Measurements from ENCODE around the gene TEX29.

Gene TEX29

DNA sequence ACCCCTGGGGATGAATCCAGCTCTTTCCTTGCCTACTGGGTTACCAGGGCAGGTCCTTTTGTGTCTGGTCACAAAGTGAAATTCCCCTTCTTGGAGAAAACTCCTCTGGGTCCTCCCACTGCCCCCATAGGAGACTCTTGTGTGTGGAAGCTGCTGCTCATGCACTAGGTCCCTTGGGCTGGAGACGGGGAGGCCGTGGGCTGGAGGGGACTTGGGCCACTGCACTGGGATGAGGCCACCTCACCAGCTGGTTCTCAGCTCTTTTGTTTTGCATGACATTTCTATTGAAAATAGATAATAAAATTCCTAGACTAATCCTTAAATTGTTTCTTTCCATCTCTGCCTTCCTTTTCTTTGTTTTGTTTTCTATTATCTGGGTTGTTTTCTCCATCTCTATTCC is 62.4 kb downstream of the TEX29 start:
- H3K27me3 ChIP-seq (ENCODE audit: low read depth, low read length): no peaks in the 10 kb centered on the region
- H3K27ac ChIP-seq (ENCODE audit: low read length): no peak overlapping the region
- H3K36me3 ChIP-seq (ENCODE audit: control insufficient read depth in 1 of 2, insufficient read depth in 2 of 2, low read length in 2 of 2): no peaks in the 10 kb centered on the region
- H3K9me3 ChIP-seq (ENCODE audit: control insufficient read depth in 1 of 2, low read length in 2 of 2): peaks cover 0 to 7% of the 10 kb centered on the region in 2 donors
- no peak overlapping the region for H3K4me3 ChIP-seq (ENCODE audit: low read depth in 1 of 2, low read length in 2 of 2)
- H3K4me1 ChIP-seq (ENCODE audit: control insufficient read depth in 1 of 2, insufficient read depth in 2 of 2, low read length in 2 of 2): no peaks in the 10 kb centered on the region

DNA sequence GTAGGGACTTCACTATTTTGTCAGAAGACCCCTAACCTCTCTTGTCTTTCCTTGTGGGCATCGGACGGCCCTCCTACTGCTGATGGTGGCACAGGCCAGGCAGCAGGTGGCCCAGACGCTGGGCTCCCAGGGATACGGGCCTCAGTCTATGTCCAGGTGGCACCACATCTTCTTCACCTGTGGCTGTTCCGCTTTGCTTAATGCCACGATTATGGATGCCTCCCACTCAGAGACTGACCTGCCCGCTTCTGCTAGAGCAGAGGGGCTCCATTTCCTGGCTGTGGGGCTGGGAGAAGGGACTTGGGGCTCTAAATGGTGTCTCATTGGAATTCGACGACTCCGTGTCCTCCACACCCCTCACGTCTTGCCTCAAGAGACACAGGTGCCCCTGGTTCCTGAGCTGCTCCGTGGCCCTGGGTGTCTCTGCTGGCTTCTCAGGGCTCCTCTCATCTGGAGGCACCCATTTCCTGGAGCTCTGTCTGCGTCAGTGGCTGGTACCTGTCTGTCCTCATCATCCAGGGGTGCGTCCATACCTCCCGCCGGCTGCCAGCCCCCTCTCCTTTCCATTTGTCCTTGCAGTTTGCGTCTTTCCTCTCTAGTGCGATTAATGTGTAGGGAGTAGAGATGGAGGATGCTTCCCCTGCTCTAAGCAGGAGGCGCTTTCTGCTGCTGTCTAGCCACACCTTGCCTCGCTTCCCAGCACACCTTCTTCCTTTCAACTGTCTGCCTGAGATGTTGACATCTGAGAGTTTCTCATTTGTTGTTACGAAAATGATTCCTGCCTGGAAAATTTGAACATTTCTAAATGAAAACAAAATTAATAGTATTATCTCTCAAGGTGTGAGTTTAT is 63.4 kb downstream of the TEX29 start:
- no peaks in the 10 kb centered on the region for H3K4me1 ChIP-seq (ENCODE audit: control insufficient read depth in 1 of 2, insufficient read depth in 2 of 2, low read length in 2 of 2)
- peaks cover 0 to 6% of the 10 kb centered on the region in 2 donors for H3K9me3 ChIP-seq (ENCODE audit: control insufficient read depth in 1 of 2, low read length in 2 of 2)
- no peaks in the 10 kb centered on the region for H3K27me3 ChIP-seq (ENCODE audit: low read depth, low read length)
- no peaks in the 10 kb centered on the region for H3K36me3 ChIP-seq (ENCODE audit: control insufficient read depth in 1 of 2, insufficient read depth in 2 of 2, low read length in 2 of 2)
- no peak overlapping the region for H3K4me3 ChIP-seq (ENCODE audit: low read depth in 1 of 2, low read length in 2 of 2)
- no peak overlapping the region for H3K27ac ChIP-seq (ENCODE audit: low read length)

DNA sequence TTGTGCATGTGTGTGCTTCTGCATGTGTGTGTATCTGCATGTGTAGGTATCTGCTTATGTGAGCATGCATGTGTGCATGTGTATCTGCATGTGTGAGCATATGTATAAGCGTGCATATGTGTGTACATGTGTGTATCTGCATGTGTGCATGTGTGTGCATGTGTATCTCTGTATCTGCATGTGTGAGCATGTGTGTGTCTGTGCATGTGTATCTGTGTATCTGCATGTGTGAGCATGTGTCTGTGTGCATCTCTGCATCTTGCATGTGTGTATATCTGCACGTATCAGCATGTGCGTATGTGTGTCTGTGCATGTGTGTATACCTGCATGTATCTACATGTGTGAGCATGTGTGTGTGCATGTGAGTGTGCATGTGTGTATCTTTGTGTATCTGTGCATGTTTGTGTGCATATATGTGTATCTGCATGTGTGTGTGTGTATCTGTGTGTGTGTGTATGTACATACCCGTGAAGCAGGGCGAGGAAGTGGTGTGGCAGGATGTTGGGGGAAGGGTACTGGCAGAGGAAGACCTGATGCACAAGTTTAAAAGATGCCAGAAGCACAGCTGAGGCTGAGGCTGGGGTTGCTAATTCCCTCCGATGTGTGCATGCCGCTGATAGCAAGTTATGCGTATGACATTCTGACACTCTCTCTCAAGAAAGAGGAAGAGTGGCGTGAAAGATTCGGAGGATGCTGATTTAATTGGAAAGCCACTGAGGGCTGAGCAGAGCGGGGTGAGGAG is 64.2 kb downstream of the TEX29 start:
- Histone ChIP-seq H3K4me1 (ENCODE audit: control insufficient read depth in 1 of 2, insufficient read depth in 2 of 2, low read length in 2 of 2) (no peaks in the 10 kb centered on the region), H3K36me3 (ENCODE audit: control insufficient read depth in 1 of 2, insufficient read depth in 2 of 2, low read length in 2 of 2) (no peaks in the 10 kb centered on the region), H3K9me3 (ENCODE audit: control insufficient read depth in 1 of 2, low read length in 2 of 2) (peaks cover 0 to 6% of the 10 kb centered on the region in 2 donors), H3K27me3 (ENCODE audit: low read depth, low read length) (no peaks in the 10 kb centered on the region), H3K4me3 (ENCODE audit: low read depth in 1 of 2, low read length in 2 of 2) (no peak overlapping the region), H3K27ac (ENCODE audit: low read length) (no peak overlapping the region)

DNA sequence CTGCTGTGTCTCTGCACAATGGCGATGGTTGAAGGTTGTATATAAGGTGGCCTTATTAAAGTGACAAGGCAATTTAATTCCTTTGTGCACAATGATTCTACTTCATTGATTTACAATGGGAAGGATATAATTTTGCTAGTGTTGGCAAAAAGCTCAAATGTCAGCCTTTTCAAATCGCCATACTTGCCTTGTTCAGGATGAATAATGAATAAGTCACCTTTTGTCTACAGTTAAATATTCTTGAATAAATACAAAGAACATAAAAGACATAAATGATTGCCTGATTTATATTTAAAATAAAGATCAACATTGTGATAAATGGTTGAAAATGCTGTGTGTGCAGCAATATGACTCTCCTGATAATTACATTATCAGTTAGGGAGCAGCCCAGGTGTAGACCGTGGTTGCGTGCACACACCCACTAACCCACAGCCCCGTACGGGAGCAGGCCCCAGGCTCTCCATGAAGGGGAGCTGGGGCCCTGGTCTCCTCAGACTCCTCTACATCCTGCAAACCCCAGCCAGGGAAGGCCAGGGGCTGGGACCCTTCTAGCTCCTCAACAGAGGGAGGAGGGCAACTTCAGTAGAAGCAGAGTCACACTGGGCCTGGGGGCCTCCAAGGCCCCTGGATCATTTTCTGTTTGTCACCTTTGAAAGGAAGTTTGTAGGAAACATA is 64.9 kb downstream of the TEX29 start:
- no peaks in the 10 kb centered on the region for H3K4me1 ChIP-seq (ENCODE audit: control insufficient read depth in 1 of 2, insufficient read depth in 2 of 2, low read length in 2 of 2)
- no peak overlapping the region for H3K27ac ChIP-seq (ENCODE audit: low read length)
- no peaks in the 10 kb centered on the region for H3K36me3 ChIP-seq (ENCODE audit: control insufficient read depth in 1 of 2, insufficient read depth in 2 of 2, low read length in 2 of 2)
- H3K4me3 ChIP-seq (ENCODE audit: low read depth in 1 of 2, low read length in 2 of 2): no peak overlapping the region
- H3K9me3 ChIP-seq (ENCODE audit: control insufficient read depth in 1 of 2, low read length in 2 of 2): peaks cover 0 to 3% of the 10 kb centered on the region in 2 donors
- H3K27me3 ChIP-seq (ENCODE audit: low read depth, low read length): no peaks in the 10 kb centered on the region

DNA sequence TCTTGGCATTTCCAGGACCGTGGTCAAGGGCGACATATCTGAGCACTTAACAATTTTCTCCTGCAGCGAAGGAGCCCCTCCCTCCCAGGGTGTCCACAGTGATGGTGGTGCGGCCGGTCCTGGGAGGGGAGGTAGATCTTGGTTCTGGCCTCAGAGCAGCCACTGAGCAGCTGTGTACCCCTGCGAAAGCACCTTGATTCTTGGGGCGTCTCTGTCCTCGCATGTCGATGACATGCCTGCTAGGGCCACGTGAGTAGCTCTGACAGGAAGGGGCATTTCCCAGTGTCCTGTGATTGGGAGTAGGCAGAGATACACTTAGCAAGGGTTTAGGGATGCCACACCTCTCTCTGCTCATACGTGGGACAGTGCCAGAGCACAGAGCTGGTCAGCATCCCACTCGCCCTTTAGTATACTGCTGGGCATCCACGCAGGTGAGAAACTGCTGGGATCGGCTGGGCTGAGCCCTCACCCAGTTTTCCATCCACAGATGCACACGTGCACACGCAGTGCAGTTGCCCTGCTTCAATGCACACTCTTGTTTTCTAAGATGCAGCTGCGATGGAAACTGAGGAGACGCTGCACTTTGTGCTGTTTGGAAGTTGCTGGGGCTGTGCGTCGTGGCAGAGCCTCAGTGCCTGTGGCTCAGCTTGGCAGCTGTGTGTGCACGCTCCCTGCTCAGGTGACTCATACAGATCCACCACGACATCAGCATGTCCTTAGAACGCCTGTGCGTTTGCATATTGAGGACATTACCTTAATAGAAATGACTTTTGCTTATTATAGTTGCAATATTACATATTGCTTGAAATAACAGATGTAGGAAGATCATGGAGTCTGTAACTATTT is 66.8 kb downstream of the TEX29 start:
- Histone ChIP-seq H3K27ac (ENCODE audit: low read length) (no peak overlapping the region), H3K4me3 (ENCODE audit: low read depth in 1 of 2, low read length in 2 of 2) (no peak overlapping the region), H3K4me1 (ENCODE audit: control insufficient read depth in 1 of 2, insufficient read depth in 2 of 2, low read length in 2 of 2) (no peaks in the 10 kb centered on the region), H3K36me3 (ENCODE audit: control insufficient read depth in 1 of 2, insufficient read depth in 2 of 2, low read length in 2 of 2) (no peaks in the 10 kb centered on the region), H3K9me3 (ENCODE audit: control insufficient read depth in 1 of 2, low read length in 2 of 2) (no peaks in the 10 kb centered on the region), H3K27me3 (ENCODE audit: low read depth, low read length) (no peaks in the 10 kb centered on the region)

DNA sequence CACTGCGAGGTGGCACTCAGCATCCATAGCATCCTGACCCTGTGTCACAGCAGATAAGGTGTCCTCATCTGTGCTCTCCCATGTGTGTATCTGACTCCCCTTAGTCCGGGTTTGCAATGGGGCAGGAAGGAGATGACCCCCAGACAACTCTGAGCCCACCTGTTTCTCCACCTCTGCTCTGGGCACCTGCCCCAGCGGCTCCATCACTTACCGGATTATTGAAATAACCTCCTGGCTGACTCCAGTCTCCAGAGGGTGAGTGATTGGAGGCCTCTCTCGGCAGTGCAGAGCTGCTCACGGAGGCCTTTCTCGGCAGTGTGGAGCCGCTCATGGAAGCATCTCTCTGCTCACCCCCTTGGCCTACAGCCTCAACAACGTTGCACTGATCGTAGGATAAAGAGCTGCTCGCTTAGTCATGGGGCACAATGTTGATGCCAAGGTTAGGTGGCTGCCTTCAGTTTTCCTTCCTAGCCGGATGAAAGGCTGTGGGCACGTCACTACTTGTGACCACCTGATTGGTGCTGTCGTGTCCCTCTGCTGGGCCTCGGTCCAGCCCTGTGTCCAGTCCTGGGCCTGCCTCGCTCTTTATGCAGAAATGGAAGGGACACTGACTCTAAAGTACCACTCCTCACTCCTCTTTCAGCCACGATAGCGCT is 67.6 kb downstream of the TEX29 start:
- H3K4me1 ChIP-seq (ENCODE audit: control insufficient read depth in 1 of 2, insufficient read depth in 2 of 2, low read length in 2 of 2): no peaks in the 10 kb centered on the region
- H3K4me3 ChIP-seq (ENCODE audit: low read depth in 1 of 2, low read length in 2 of 2): no peak overlapping the region
- H3K9me3 ChIP-seq (ENCODE audit: control insufficient read depth in 1 of 2, low read length in 2 of 2): no peaks in the 10 kb centered on the region
- no peak overlapping the region for H3K27ac ChIP-seq (ENCODE audit: low read length)
- no peaks in the 10 kb centered on the region for H3K36me3 ChIP-seq (ENCODE audit: control insufficient read depth in 1 of 2, insufficient read depth in 2 of 2, low read length in 2 of 2)
- no peaks in the 10 kb centered on the region for H3K27me3 ChIP-seq (ENCODE audit: low read depth, low read length)

DNA sequence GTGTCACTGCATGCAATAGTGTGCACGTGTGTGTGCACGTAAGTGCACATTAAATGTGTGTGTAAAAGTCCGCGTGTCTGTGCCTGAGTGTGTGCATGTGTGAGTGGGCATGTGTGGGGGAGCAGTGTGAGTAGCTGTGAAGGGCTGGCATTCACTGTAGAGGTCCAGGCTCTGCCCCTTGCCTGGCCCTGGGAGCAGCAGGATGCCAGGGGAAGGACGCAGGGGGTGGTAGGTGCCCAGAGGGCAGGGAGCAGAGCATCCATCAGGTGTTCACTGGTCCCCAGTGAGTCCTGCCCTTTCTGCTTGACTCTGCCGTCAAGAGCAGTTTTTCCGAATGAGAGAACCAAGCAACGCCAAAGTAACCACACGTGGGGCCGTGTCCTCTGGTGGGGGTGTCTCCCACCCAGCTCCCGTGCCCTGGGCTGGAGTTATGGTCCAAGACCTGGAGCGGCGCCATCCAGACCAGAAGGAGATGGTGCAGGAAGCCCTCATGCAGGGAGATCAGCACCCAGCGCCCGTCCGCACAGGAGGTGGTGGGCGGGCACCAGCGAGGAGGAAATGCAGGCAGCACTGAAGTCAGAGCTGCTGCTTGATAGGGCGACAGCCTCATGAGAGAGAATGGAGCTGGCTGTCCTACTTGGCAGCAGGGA is 68.5 kb downstream of the TEX29 start:
- no peaks in the 10 kb centered on the region for H3K4me1 ChIP-seq (ENCODE audit: control insufficient read depth in 1 of 2, insufficient read depth in 2 of 2, low read length in 2 of 2)
- no peak overlapping the region for H3K4me3 ChIP-seq (ENCODE audit: low read depth in 1 of 2, low read length in 2 of 2)
- no peaks in the 10 kb centered on the region for H3K27me3 ChIP-seq (ENCODE audit: low read depth, low read length)
- no peaks in the 10 kb centered on the region for H3K36me3 ChIP-seq (ENCODE audit: control insufficient read depth in 1 of 2, insufficient read depth in 2 of 2, low read length in 2 of 2)
- no peak overlapping the region for H3K27ac ChIP-seq (ENCODE audit: low read length)
- no peaks in the 10 kb centered on the region for H3K9me3 ChIP-seq (ENCODE audit: control insufficient read depth in 1 of 2, low read length in 2 of 2)

DNA sequence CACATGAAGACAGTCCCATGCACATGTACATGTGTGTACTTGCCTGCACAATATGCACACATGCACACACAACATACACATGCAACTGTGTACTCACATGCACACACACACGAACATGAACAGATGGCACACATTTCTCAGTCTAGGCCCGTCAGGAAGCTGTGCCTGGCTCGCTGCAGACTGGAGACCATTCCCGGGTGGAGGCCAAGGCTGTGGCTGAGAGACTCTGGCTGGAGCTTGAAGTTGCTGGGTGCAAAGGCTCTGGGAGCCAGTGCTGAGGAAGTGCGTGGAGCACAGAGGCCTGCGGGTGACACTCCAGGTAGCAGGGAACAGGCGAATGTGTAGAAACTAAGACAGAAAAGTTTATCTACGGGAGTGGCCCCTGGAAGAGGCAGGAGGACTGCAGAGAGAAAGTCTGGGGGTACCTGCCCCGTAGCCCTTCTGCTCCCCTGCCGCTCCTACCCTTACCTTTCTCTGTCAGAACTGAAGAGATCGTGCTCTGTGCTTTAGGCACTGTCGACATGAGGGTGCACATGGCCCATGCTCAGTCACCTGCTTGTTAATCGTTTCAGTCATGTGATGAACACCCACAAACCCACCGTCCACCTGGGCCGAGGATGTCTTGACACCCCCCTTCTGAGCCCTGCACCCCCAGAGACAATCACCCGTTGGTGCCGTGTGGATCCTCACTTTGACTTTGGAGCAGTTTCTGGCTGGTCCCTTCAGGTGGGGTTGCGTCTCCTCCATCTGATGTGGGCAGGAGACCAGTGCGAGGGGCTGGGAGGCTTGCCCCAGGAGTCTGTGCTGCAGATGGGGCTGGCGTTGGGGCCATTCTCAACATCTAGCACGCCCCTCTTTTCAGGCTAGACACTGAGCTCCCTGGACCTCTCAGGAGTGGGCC is 69.4 kb downstream of the TEX29 start:
- Histone ChIP-seq H3K27me3 (ENCODE audit: low read depth, low read length) (no peaks in the 10 kb centered on the region), H3K4me1 (ENCODE audit: control insufficient read depth in 1 of 2, insufficient read depth in 2 of 2, low read length in 2 of 2) (no peaks in the 10 kb centered on the region), H3K9me3 (ENCODE audit: control insufficient read depth in 1 of 2, low read length in 2 of 2) (no peaks in the 10 kb centered on the region), H3K27ac (ENCODE audit: low read length) (no peak overlapping the region), H3K4me3 (ENCODE audit: low read depth in 1 of 2, low read length in 2 of 2) (no peak overlapping the region), H3K36me3 (ENCODE audit: control insufficient read depth in 1 of 2, insufficient read depth in 2 of 2, low read length in 2 of 2) (no peaks in the 10 kb centered on the region)

DNA sequence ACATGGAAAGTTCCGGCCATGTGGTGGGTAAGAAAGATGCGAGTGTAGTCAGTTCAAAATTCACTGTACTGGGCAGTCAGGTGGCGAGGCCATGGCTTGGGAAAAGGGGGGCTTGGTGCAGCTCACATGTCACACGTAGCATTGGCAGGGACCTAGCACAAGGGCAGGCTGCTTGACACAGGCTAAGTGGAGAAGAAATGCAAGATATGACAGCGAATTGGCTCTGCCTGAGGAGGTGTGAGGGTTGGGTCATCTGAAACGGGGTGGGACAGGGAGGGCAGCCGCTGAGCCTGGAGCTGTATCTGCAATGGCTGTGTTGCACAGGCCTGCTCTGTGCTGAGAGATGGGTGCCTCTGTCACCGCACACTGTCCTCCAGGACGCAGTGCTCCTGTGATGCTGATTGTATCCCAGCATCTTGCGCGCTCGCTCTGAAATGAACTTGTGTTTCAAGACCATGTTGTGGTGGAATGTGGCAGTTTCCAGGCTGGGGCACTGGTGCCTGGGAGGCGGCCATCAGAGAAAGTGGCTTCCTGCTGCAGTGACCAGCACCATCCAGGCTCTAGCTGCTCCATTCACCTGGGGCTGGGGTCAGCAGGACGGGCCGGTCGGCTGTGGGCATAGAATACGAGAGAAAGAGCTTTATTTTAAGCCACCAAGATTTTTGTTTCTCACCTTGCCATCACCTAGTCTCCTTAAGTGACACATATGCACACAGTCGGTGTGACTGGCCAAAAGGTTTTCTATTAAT is 70.3 kb downstream of the TEX29 start:
- no peaks in the 10 kb centered on the region for H3K9me3 ChIP-seq (ENCODE audit: control insufficient read depth in 1 of 2, low read length in 2 of 2)
- no peak overlapping the region for H3K4me3 ChIP-seq (ENCODE audit: low read depth in 1 of 2, low read length in 2 of 2)
- H3K27me3 ChIP-seq (ENCODE audit: low read depth, low read length): no peaks in the 10 kb centered on the region
- H3K4me1 ChIP-seq (ENCODE audit: control insufficient read depth in 1 of 2, insufficient read depth in 2 of 2, low read length in 2 of 2): no peaks in the 10 kb centered on the region
- H3K36me3 ChIP-seq (ENCODE audit: control insufficient read depth in 1 of 2, insufficient read depth in 2 of 2, low read length in 2 of 2): no peaks in the 10 kb centered on the region
- no peak overlapping the region for H3K27ac ChIP-seq (ENCODE audit: low read length)
